SK-N-SH (cell line): Measurements from ENCODE around the gene ZNF608. TPM values are rescaled to one million over a fixed set of nuclear protein-coding genes. Genes with fewer than 3 reads are reported as not detected.

Experiments
- CTCF ChIA-PET: fragments of 300-600, 350-600 bp; formaldehyde crosslinking; extraction: SDS; loops from one replicate; lab custom pipeline; 2021; lab: Yijun Ruan, JAX
- POLR2A ChIA-PET: fragments of 350-600 bp; sonication (Branson Sonifier 250); formaldehyde crosslinking; extraction: SDS; loops from one replicate; lab custom pipeline; 2020; ENCODE audit warnings: antibody characterized with exemption, inconsistent platforms; lab: Yijun Ruan, JAX
- DNase-seq: peaks from one replicate; pipeline ENCODE4 v3.0.0; 2012
- H2AFZ ChIP-seq: fragments of 200-600 bp; sonication (generic); 2 replicates; pipeline ENCODE4 v1.8.1; 2016; ENCODE audit warnings: antibody characterized with exemption, mild to moderate bottlenecking, low read depth
- H3F3A ChIP-seq: fragments of 200-600 bp; sonication (generic); replicated peaks from 2 replicates; pipeline ENCODE3; 2016; ENCODE audit warnings: antibody characterized with exemption, mild to moderate bottlenecking; ENCODE audit not compliant: insufficient read depth
- H3K27ac ChIP-seq, 2 experiments: fragments of 200-500 bp in 1 of 2; fragments of 200-600 bp in 1 of 2; sonication (Bioruptor generic) in 1 of 2; sonication (generic), shearing (Covaris generic) in 1 of 2; 2 replicates each; pipeline versions ENCODE4 v1.5.1 to v1.6.1; 2014 to 2016; ENCODE audit warnings: low read depth in 2 of 2, inconsistent platforms in 1 of 2, low read length in 1 of 2, mild to moderate bottlenecking in 1 of 2, mixed read lengths in 1 of 2
- H3K27me3 ChIP-seq: fragments of 200-600 bp; sonication (generic), shearing (Covaris generic); 2 replicates; pipeline ENCODE4 v1.6.1; 2016; ENCODE audit warnings: mixed run types; ENCODE audit not compliant: insufficient read depth
- H3K36me3 ChIP-seq, 2 experiments: fragments of 200-500 bp in 1 of 2; fragments of 200-600 bp in 1 of 2; sonication (Bioruptor generic) in 1 of 2; sonication (generic) in 1 of 2; replicated peaks in 1 of 2; 2 replicates each; pipeline versions ENCODE3 to v1.5.1; 2014 to 2016; ENCODE audit warnings: low read length in 1 of 2, mild to moderate bottlenecking in 1 of 2; ENCODE audit not compliant: insufficient read depth in 2 of 2, control insufficient read depth in 1 of 2
- H3K4me1 ChIP-seq, 2 experiments: fragments of 200-500 bp in 1 of 2; fragments of 200-600 bp in 1 of 2; sonication (Bioruptor generic) in 1 of 2; sonication (generic), shearing (Covaris generic) in 1 of 2; 2 replicates each; pipeline versions ENCODE4 v1.5.1 to v1.6.1; 2014 to 2016; ENCODE audit warnings: low read depth in 1 of 2, low read length in 1 of 2, mixed run types in 1 of 2; ENCODE audit not compliant: insufficient read depth in 2 of 2, control insufficient read depth in 1 of 2
- H3K4me2 ChIP-seq: fragments of 200-600 bp; sonication (generic), shearing (Covaris generic); 2 replicates; pipeline ENCODE4 v1.6.1; 2017; ENCODE audit warnings: mixed run types
- H3K4me3 ChIP-seq, 2 experiments: fragments of 200-500 bp in 1 of 2; fragments of 200-600 bp in 1 of 2; sonication (Bioruptor generic) in 1 of 2; sonication (generic), shearing (Covaris generic) in 1 of 2; 2 replicates each; pipeline versions ENCODE4 v1.5.1 to v1.8.1; 2014 to 2016; ENCODE audit warnings: low read depth in 2 of 2, inconsistent platforms in 1 of 2, low read length in 1 of 2, mild to moderate bottlenecking in 1 of 2, mixed read lengths in 1 of 2, moderate library complexity in 1 of 2
- H3K79me2 ChIP-seq: fragments of 200-600 bp; sonication (generic); 2 replicates; pipeline ENCODE4 v1.8.1; 2017; ENCODE audit warnings: mild to moderate bottlenecking; ENCODE audit not compliant: insufficient read depth
- H3K9ac ChIP-seq: fragments of 200-600 bp; sonication (generic); 2 replicates; pipeline ENCODE4 v1.6.1; 2017; ENCODE audit warnings: mixed run types
- H3K9me2 ChIP-seq: fragments of 200-600 bp; sonication (generic); 2 replicates; pipeline ENCODE4 v1.6.1; 2017; ENCODE audit warnings: mixed run types
- H3K9me3 ChIP-seq: fragments of 200-600 bp; sonication (generic); 2 replicates; pipeline ENCODE4 v1.6.1; 2017; ENCODE audit warnings: mixed run types, mild to moderate bottlenecking, moderate library complexity
- H4K20me1 ChIP-seq: fragments of 200-600 bp; sonication (generic); 2 replicates; pipeline ENCODE4 v1.6.1; 2017; ENCODE audit warnings: mild to moderate bottlenecking, mixed run types; ENCODE audit not compliant: insufficient read depth
- CHD2 ChIP-seq: fragments of 150-350 bp; IDR thresholded peaks from 2 replicates; pipeline ENCODE4 v1.6.1; 2018; ENCODE audit warnings: low read length; ENCODE audit not compliant: partially characterized antibody
- CTCF ChIP-seq: fragments of 200-600 bp; sonication (generic); IDR thresholded peaks from 2 replicates; pipeline ENCODE4 v1.6.1; 2017; ENCODE audit warnings: antibody characterized with exemption, mild to moderate bottlenecking, moderate library complexity
- ELF1 ChIP-seq: IDR thresholded peaks from 2 replicates; pipeline ENCODE4 v1.4.0; 2012
- GATA2 ChIP-seq: sonication (generic); formaldehyde crosslinking; IDR thresholded peaks from 2 replicates; pipeline ENCODE4 v1.5.0; 2020; ENCODE audit warnings: mild to moderate bottlenecking, missing genetic modification reagents
- POLR2AphosphoS5 ChIP-seq: IDR thresholded peaks from 2 replicates; pipeline ENCODE4 v1.6.1; 2012; ENCODE audit warnings: low read depth, low read length
- RXRA ChIP-seq: IDR thresholded peaks from 2 replicates; pipeline ENCODE4 v1.4.0; 2012; ENCODE audit warnings: low read depth, mild to moderate bottlenecking, borderline replicate concordance
- WGBS: methylation state at CpG from one replicate; pipeline ENCODE4 v1.1.6; 2017; ENCODE audit warnings: low lambda C conversion rate; 5-methylcytosine and 5-hydroxymethylcytosine counted together
- polyA plus RNA-seq, 3 experiments: library from polyadenylated mRNA; depleted of rRNA; stranded (reverse); fragments of >200 nt; gene quantifications; 2 replicates each; pipeline ENCODE4 v1.2.3, GENCODE V29; 2012
- TF ChIP-seq, protein P1 (sequence below): IDR thresholded peaks from 2 replicates; pipeline ENCODE4 v1.4.0; 2012; ENCODE audit warnings: low read depth, borderline replicate concordance
- TF ChIP-seq, protein P2 (sequence below): IDR thresholded peaks from 2 replicates; pipeline ENCODE4; 2012

Gene ZNF608
- polyA plus RNA-seq, 1 of the 3 experiments (the other 2 are of a cell fraction) = 4.9 TPM

DNA sequence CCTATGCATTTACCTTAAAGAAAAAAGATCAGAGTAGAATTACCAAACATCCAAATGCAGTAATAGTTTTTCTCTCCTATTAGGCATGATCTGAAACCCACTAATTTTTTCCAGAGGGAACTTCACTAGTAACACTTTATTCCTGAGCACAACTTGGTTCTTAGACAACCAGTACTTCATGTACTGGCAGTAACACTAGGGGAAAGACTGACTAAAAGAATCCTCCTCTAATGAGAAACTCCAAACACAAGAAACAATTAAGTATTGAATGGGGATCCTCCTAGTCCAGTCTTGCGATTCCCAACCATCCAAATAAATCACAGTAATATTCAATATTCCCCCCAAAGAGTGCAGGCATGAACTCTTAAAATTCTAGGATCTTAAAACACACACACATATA is 48.9 kb downstream of the ZNF608 start:
- Histone ChIP-seq H3F3A (peaks cover 2% of the 10 kb centered on the region), H3K9ac (no peak overlapping the region), H3K36me3 (no peaks in the 10 kb centered on the region), H3K4me3 (no peak overlapping the region), H4K20me1 (no peaks in the 10 kb centered on the region; the same call in 1 of the 2 replicates), H3K27me3 (no peaks in the 10 kb centered on the region), H2AFZ (no peak overlapping the region), H3K4me1 (peaks cover 0 to 4% of the 10 kb centered on the region in 2 experiments; a peak in 2 of 4 replicates), H3K79me2 (no peaks in the 10 kb centered on the region), H3K9me2 (no peaks in the 10 kb centered on the region), H3K27ac (no peak overlapping the region; a peak in 1 of 4 replicates), H3K9me3 (no peaks in the 10 kb centered on the region), H3K4me2 (no peak overlapping the region)
- DNase-seq = no peak
- TF ChIP-seq RXRA = no peak
- no peak for TF ChIP-seq GATA2 (CRISPR knock-in tag)
- TF ChIP-seq, protein P1, sequence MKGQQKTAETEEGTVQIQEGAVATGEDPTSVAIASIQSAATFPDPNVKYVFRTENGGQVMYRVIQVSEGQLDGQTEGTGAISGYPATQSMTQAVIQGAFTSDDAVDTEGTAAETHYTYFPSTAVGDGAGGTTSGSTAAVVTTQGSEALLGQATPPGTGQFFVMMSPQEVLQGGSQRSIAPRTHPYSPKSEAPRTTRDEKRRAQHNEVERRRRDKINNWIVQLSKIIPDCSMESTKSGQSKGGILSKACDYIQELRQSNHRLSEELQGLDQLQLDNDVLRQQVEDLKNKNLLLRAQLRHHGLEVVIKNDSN = no peak
- no peak for TF ChIP-seq POLR2AphosphoS5
- TF ChIP-seq, protein P2, sequence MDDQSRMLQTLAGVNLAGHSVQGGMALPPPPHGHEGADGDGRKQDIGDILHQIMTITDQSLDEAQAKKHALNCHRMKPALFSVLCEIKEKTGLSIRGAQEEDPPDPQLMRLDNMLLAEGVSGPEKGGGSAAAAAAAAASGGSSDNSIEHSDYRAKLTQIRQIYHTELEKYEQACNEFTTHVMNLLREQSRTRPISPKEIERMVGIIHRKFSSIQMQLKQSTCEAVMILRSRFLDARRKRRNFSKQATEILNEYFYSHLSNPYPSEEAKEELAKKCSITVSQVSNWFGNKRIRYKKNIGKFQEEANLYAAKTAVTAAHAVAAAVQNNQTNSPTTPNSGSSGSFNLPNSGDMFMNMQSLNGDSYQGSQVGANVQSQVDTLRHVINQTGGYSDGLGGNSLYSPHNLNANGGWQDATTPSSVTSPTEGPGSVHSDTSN = no peak
- no peak for TF ChIP-seq CHD2
- WGBS = 85% methylated on average over 1 of the region's 1 CpG
- ChIA-PET CTCF (no interaction called here), POLR2A (no interaction called here)

DNA sequence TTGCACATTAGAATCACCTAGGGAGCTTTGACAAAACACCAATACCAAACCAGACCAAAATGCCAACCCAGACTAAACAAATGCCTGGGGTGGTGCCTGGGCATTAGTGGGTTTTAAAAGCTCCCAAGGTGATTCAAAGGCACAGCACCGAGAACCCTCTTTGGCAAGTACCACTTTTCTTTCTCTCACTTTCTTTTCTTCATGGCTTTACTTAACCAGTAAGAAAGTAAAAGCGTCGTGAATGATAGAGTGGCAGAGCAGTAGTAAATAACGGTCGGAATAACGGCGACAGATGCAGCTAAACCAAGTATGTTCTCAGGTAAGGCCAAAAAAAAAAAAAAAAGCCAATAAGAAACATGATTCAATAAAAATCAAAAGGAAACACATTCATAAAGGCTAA is 49.5 kb downstream of the ZNF608 start:
- H3F3A ChIP-seq = peaks cover 7% of the 10 kb centered on the region
- H3K9me3 ChIP-seq = no peaks in the 10 kb centered on the region
- peaks cover 0 to 9% of the 10 kb centered on the region in 2 experiments; a peak in 3 of 4 replicates for H3K4me1 ChIP-seq
- H3K79me2 ChIP-seq = no peaks in the 10 kb centered on the region
- no peak overlapping the region for H2AFZ ChIP-seq
- CTCF ChIA-PET = no interaction called here
- DNase-seq = no peak
- 97% methylated on average over 7 of the region's 7 CpGs for WGBS
- no peak overlapping the region for H3K4me3 ChIP-seq
- H3K4me2 ChIP-seq = no peak overlapping the region
- no peaks in the 10 kb centered on the region for H3K36me3 ChIP-seq
- H4K20me1 ChIP-seq = no peaks in the 10 kb centered on the region; the same call in 1 of the 2 replicates
- POLR2A ChIA-PET = no interaction called here
- no peaks in the 10 kb centered on the region for H3K27me3 ChIP-seq
- H3K27ac ChIP-seq = no peak overlapping the region
- TF ChIP-seq CTCF (no peak), ELF1 (no peak), RXRA (no peak)
- H3K9me2 ChIP-seq = no peaks in the 10 kb centered on the region
- no peak overlapping the region for H3K9ac ChIP-seq
